ENCODE data around the gene C6orf62.
"Not testable (repeated sequence)": the region's sequence is repeated elsewhere in the genome, so short reads cannot be mapped to it uniquely, and the experiment has no call there.

C6orf62 gene

GRCh38 chr6:24680582-24680981 lies 38.4 kb downstream of the C6orf62 start:
- Histone ChIP-seq H3K4me3 (replicated peaks; ENCODE audit: low read depth, low read length) (no peak overlapping the region), H3K27me3 (replicated peaks; ENCODE audit: control insufficient read depth, insufficient read depth, low read length) (no peaks in the 10 kb centered on the region), H3K36me3 (ENCODE audit: control insufficient read depth, insufficient read depth, low read length) (no peaks in the 10 kb centered on the region)
- DNase-seq (ENCODE audit: extremely low read depth, insufficient read length) = no peak
- no peak for TF ChIP-seq CTCF (IDR thresholded peaks at IDR 0.05; ENCODE audit: insufficient read depth, low read length, poor library complexity, severe bottlenecking)

- not testable (repeated sequence) for H3K36me3 ChIP-seq (ENCODE audit: control insufficient read depth, insufficient read depth, low read length); DNase-seq (ENCODE audit: extremely low read depth, insufficient read length)
Measured at GRCh38 chr6:24678792-24679352, 40.1 kb downstream of the C6orf62 start.

GRCh38 chr6:24673625-24674024 lies 45.3 kb downstream of the C6orf62 start:
- no peak for TF ChIP-seq CTCF (IDR thresholded peaks at IDR 0.05; ENCODE audit: insufficient read depth, low read length, poor library complexity, severe bottlenecking)

More at GRCh38 chr6:24678792-24679352, 40.1 kb downstream of the C6orf62 start:
- H3K27me3 ChIP-seq (replicated peaks; ENCODE audit: control insufficient read depth, insufficient read depth, low read length); H3K4me3 ChIP-seq (replicated peaks; ENCODE audit: low read depth, low read length): not testable (repeated sequence)

GRCh38 chr6:24672620-24673182 lies 46.3 kb downstream of the C6orf62 start:
- no peaks in the 10 kb centered on the region for H3K36me3 ChIP-seq (ENCODE audit: control insufficient read depth, insufficient read depth, low read length)
- TF ChIP-seq CTCF (IDR thresholded peaks at IDR 0.05; ENCODE audit: insufficient read depth, low read length, poor library complexity, severe bottlenecking) = no peak
- no peak overlapping the region for H3K4me3 ChIP-seq (replicated peaks; ENCODE audit: low read depth, low read length)
- H3K27me3 ChIP-seq (replicated peaks; ENCODE audit: control insufficient read depth, insufficient read depth, low read length) = no peaks in the 10 kb centered on the region
- no peak for DNase-seq (ENCODE audit: extremely low read depth, insufficient read length)

More at GRCh38 chr6:24673625-24674024, 45.3 kb downstream of the C6orf62 start:
- Histone ChIP-seq H3K36me3 (ENCODE audit: control insufficient read depth, insufficient read depth, low read length) (no peaks in the 10 kb centered on the region), H3K27me3 (replicated peaks; ENCODE audit: control insufficient read depth, insufficient read depth, low read length) (no peaks in the 10 kb centered on the region), H3K4me3 (replicated peaks; ENCODE audit: low read depth, low read length) (no peak overlapping the region)
- no peak for DNase-seq (ENCODE audit: extremely low read depth, insufficient read length)

- H3K4me3 ChIP-seq (replicated peaks; ENCODE audit: low read depth, low read length); H3K36me3 ChIP-seq (ENCODE audit: control insufficient read depth, insufficient read depth, low read length); H3K27me3 ChIP-seq (replicated peaks; ENCODE audit: control insufficient read depth, insufficient read depth, low read length); DNase-seq (ENCODE audit: extremely low read depth, insufficient read length): not testable (repeated sequence)
Measured at GRCh38 chr6:24671077-24671476, 47.9 kb downstream of the C6orf62 start.

- H3K4me3 ChIP-seq (replicated peaks; ENCODE audit: low read depth, low read length); H3K27me3 ChIP-seq (replicated peaks; ENCODE audit: control insufficient read depth, insufficient read depth, low read length); DNase-seq (ENCODE audit: extremely low read depth, insufficient read length); H3K36me3 ChIP-seq (ENCODE audit: control insufficient read depth, insufficient read depth, low read length): not testable (repeated sequence)
Measured at GRCh38 chr6:24670492-24670891, 48.5 kb downstream of the C6orf62 start.

- no peak for DNase-seq (ENCODE audit: extremely low read depth, insufficient read length)
- no peaks in the 10 kb centered on the region for H3K27me3 ChIP-seq (replicated peaks; ENCODE audit: control insufficient read depth, insufficient read depth, low read length)
- H3K36me3 ChIP-seq (ENCODE audit: control insufficient read depth, insufficient read depth, low read length) = peaks cover 1% of the 10 kb centered on the region; the same call in 1 of the 2 replicates
- H3K4me3 ChIP-seq (replicated peaks; ENCODE audit: low read depth, low read length) = no peak overlapping the region
- no peak for TF ChIP-seq CTCF (IDR thresholded peaks at IDR 0.05; ENCODE audit: insufficient read depth, low read length, poor library complexity, severe bottlenecking)
Measured at GRCh38 chr6:24668997-24669361, 50.0 kb downstream of the C6orf62 start.

- peak overlapping the region; percentile 94 for H3K4me3 ChIP-seq (replicated peaks; ENCODE audit: low read depth, low read length)
- DNase-seq (ENCODE audit: extremely low read depth, insufficient read length); H3K36me3 ChIP-seq (ENCODE audit: control insufficient read depth, insufficient read depth, low read length); H3K27me3 ChIP-seq (replicated peaks; ENCODE audit: control insufficient read depth, insufficient read depth, low read length): not testable (repeated sequence)
Measured at GRCh38 chr6:24668066-24668996, 50.6 kb downstream of the C6orf62 start.

Data from GM06990 (cell line).